Loucy (cell line): ENCODE data around the gene GOSR1.

ENCODE experiments used
- CTCF ChIP-seq: fragments of 200-600 bp; sonication (generic); conservative IDR thresholded peaks from 2 replicates; pipeline ENCODE4 v1.5.1; 2014; ENCODE audit warnings: mild to moderate bottlenecking, antibody characterized with exemption, low read length
- EZH2phosphoT487 ChIP-seq: fragments of 200-600 bp; IDR thresholded peaks from 2 replicates; pipeline ENCODE4 v1.6.1; 2018; ENCODE audit warnings: antibody characterized with exemption, mild to moderate bottlenecking, moderate library complexity, borderline replicate concordance

GRCh38 chr17:30571921-30572320 is 94.7 kb downstream of the GOSR1 start:
- TF ChIP-seq CTCF = no peak
- TF ChIP-seq EZH2phosphoT487 = no peak
